Cardiac fibroblast (primary cell): Measurements from ENCODE around the gene ISL1.

Experiments used
- DNase-seq, 2 donors: peaks; one replicate each; pipeline versions ENCODE4 v3.0.0 to v3.0.0-alpha.2; 2010; ENCODE audit warnings: low read depth in 2 of 2
- H3K4me3 ChIP-seq, 2 donors: replicated peaks in 1 of 2; 1 replicate in 1 of 2; 2 replicates in 1 of 2; pipeline ENCODE4 v1.5.1; 2011; ENCODE audit warnings: low read depth in 2 of 2, low read length in 2 of 2, mild to moderate bottlenecking in 2 of 2, moderate library complexity in 1 of 2
- TF ChIP-seq, protein P1 (sequence below): IDR thresholded peaks from one replicate; pipeline ENCODE4 v1.5.1; 2011; ENCODE audit warnings: low read depth, mild to moderate bottlenecking, low read length, inconsistent platforms

Gene ISL1

DNA sequence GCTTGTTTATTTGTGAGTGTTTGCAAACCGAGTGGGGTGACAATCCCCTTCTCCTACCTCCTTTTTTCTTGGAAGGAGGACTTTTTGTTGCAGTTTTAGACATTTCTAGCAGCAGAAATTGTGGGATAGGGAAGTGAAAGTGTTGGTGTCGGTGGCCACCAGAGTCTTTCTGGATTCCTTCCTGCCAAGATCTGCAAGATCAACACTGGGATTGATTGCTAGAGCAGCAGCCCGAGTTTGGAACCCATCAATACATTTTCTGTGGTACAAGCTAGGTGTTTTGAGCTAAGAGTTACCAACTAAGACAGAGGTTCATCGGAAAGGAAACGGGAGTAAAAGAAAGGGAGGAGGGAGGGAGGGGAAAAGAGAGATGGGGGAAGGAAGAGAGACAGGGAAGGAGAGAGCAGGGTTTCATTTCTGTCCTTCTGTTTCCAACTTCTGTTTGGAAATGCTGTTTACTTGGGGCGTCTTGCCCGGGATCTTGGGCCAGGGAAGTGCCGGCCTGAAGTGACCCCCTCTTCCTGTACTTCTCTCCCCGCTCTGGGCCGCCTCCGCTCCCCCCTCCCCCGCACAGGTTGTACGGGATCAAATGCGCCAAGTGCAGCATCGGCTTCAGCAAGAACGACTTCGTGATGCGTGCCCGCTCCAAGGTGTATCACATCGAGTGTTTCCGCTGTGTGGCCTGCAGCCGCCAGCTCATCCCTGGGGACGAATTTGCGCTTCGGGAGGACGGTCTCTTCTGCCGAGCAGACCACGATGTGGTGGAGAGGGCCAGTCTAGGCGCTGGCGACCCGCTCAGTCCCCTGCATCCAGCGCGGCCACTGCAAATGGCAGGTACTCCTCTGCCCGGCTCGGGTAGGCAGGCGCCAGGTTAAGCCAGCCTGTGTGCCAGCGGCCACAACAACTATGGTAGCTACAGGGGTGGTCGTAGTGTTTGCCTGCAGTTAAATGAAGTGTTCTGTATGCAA is 4.0 kb downstream of the ISL1 start:
- no peak for DNase-seq
- no peak overlapping the region for H3K4me3 ChIP-seq
- TF ChIP-seq, protein P1, sequence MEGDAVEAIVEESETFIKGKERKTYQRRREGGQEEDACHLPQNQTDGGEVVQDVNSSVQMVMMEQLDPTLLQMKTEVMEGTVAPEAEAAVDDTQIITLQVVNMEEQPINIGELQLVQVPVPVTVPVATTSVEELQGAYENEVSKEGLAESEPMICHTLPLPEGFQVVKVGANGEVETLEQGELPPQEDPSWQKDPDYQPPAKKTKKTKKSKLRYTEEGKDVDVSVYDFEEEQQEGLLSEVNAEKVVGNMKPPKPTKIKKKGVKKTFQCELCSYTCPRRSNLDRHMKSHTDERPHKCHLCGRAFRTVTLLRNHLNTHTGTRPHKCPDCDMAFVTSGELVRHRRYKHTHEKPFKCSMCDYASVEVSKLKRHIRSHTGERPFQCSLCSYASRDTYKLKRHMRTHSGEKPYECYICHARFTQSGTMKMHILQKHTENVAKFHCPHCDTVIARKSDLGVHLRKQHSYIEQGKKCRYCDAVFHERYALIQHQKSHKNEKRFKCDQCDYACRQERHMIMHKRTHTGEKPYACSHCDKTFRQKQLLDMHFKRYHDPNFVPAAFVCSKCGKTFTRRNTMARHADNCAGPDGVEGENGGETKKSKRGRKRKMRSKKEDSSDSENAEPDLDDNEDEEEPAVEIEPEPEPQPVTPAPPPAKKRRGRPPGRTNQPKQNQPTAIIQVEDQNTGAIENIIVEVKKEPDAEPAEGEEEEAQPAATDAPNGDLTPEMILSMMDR = no peak

DNA sequence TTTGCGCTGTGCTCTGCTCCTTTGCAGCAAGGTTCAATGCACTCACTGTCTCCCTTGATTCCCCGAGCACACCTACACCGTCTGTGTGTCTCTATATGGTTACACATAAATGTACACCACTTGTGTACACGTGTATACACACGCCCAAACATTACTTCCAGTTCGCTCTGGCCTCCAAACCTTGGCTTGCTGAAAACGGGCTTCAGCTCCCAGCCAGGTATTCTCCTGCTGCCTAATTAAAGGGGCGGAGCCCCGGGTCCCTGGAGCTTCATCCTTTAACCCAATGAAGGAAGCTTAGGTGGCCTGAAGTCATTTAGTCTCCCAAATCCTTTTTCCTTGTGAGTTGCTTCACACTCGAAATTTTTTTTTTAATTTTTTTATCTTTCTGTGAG is 4.6 kb downstream of the ISL1 start:
- DNase-seq = no peak
- TF ChIP-seq, protein P1 = no peak
- no peak overlapping the region for H3K4me3 ChIP-seq

DNA sequence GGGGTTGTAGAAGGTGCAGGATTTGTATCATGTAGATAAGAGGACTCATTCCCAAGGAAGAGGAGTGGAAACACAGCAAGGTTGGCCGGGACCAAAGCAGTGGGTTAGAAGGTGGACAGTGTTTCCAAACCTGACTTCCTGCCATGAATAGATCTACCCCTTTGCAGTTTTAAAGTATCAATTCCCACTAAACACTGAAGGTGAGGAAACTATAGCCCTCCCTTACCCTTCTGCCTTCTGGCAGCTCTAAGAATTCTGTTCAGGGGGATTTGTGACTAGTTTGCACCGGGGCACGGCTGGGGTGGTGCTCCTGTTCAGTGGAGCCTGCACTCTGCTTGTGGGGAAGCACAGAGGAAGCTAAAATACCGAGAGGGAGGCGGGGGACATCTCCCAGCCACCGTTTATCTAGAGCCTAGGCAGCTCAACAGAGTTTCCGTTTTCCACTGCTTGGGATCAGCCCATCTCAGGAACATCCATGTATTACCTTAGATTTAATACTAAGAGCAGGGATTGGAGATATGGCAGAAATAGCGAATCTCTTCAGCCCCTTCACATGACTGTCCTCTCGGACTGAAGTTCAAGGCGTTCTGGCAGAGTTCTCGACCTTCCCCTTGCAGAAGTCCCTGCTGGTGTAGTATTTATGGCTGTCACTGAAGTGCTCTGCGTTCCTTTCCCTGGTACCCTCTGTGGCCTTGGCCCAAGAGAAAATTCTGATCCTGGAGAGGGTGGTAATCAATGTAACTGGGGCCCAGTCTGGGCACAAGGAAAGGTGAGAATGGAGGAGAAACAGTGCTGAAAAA is 5.4 kb downstream of the ISL1 start:
- H3K4me3 ChIP-seq = no peak overlapping the region
- no peak for DNase-seq
- TF ChIP-seq, protein P1 = no peak

DNA sequence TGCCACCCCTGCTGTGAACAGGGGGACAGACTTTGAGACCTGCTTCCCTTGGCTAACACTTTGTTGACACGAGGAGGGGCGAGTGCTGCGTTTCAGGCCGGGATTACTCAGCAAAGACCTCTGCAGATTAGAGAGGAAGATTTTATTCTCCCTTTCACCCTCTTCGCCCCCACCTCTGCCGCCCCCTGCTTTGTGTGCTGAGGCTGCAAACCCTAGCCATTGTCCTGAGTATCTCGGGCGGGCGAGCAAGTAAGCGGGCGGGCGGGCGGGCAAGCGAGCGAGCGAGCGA is 6.0 kb downstream of the ISL1 start:
- no peak overlapping the region for H3K4me3 ChIP-seq
- DNase-seq = no peak
- TF ChIP-seq, protein P1 = no peak

DNA sequence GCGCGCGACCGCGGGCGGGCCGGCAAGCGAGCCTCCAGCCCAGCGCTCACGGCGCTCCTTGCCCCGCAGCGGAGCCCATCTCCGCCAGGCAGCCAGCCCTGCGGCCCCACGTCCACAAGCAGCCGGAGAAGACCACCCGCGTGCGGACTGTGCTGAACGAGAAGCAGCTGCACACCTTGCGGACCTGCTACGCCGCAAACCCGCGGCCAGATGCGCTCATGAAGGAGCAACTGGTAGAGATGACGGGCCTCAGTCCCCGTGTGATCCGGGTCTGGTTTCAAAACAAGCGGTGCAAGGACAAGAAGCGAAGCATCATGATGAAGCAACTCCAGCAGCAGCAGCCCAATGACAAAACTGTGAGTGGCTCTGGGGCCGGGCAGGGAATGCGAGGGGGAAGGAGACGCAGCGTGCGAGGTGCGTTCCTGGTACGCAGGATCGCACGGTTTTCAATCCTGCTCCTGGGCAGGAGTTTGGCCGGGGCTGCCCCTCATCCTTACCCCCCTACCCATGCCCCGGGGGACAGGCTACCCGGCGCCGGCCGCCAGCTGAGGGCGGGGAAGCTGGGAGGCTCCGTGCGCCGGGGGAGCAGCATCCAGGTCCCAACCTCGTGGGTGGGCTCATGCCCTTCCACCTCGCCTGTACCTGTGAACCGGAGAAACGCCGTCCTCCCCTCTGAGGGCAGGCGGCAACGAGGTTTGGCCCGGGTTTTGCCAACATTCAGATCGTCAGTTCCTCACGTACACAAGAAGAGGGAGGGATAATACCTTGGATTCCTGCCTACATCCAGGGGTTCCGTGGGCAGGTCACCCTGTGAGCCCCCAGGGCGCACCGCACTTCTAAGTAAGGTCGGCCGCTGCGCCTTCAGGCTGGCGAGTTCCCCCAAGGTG is 6.6 kb downstream of the ISL1 start:
- no peak overlapping the region for H3K4me3 ChIP-seq
- TF ChIP-seq, protein P1 = no peak
- no peak for DNase-seq

DNA sequence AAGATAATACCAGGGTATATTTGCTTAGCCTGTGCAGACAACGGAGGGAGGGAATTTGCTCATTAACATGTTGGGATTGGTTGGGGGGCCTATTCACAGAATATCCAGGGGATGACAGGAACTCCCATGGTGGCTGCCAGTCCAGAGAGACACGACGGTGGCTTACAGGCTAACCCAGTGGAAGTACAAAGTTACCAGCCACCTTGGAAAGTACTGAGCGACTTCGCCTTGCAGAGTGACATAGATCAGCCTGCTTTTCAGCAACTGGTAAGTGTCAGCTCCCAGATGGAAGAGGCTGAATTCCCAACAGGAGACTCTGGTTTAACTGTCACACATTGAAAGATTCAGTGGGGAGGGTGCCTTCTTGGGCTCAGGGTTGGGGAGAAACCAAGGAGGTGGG is 7.9 kb downstream of the ISL1 start:
- TF ChIP-seq, protein P1 = no peak
- no peak overlapping the region for H3K4me3 ChIP-seq
- no peak for DNase-seq
